Esophagus muscularis mucosa (tissue), 3 donors: Measurements from ENCODE around the gene MAP2K5.

ENCODE experiments used
- POLR2A ChIP-seq: fragments of 450-650 bp; IDR thresholded peaks from one replicate; pipeline ENCODE4 v1.6.1; 2017; ENCODE audit warnings: antibody characterized with exemption, moderate library complexity, mild to moderate bottlenecking, low read depth
- TF ChIP-seq, protein P1 (sequence below), 3 experiments: fragments of 200-600 bp in 2 of 3; fragments of 450-650 bp in 1 of 3; sonication (generic) in 2 of 3; IDR thresholded peaks; one replicate each; pipeline ENCODE4 v1.5.1; 2017 to 2019; ENCODE audit warnings: antibody characterized with exemption in 3 of 3, mild to moderate bottlenecking in 2 of 3, moderate library complexity in 1 of 3

DNA sequence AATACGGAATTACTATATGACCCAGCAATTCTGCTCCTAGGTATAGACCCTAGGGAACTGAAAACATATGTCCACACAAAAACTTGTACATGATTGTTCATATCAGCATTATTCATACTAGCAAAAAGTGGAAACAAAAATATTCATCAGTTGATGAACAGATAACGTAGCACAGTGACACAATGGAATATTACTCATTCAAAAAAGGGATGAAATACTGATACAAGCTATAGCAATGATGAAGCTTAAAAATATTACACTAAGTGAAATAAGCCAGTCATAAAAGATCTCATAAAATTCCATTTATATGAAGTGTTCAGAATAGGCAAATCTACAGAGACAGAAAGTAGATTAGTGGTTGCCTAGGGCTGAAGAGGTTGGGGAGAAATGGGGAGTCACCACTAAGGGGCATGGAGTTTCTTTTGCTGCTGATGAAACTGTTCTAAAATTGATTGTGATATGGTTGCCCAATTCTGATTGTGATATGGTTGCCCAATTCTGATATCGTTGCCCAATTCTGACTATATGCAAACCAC lies 11.1 kb upstream of the MAP2K5 start:
- TF ChIP-seq, protein P1, sequence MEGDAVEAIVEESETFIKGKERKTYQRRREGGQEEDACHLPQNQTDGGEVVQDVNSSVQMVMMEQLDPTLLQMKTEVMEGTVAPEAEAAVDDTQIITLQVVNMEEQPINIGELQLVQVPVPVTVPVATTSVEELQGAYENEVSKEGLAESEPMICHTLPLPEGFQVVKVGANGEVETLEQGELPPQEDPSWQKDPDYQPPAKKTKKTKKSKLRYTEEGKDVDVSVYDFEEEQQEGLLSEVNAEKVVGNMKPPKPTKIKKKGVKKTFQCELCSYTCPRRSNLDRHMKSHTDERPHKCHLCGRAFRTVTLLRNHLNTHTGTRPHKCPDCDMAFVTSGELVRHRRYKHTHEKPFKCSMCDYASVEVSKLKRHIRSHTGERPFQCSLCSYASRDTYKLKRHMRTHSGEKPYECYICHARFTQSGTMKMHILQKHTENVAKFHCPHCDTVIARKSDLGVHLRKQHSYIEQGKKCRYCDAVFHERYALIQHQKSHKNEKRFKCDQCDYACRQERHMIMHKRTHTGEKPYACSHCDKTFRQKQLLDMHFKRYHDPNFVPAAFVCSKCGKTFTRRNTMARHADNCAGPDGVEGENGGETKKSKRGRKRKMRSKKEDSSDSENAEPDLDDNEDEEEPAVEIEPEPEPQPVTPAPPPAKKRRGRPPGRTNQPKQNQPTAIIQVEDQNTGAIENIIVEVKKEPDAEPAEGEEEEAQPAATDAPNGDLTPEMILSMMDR (IDR thresholded peaks at IDR 0.05) = no peak
- no peak for TF ChIP-seq POLR2A
